ENCODE results near the gene MRI1.

DNA sequence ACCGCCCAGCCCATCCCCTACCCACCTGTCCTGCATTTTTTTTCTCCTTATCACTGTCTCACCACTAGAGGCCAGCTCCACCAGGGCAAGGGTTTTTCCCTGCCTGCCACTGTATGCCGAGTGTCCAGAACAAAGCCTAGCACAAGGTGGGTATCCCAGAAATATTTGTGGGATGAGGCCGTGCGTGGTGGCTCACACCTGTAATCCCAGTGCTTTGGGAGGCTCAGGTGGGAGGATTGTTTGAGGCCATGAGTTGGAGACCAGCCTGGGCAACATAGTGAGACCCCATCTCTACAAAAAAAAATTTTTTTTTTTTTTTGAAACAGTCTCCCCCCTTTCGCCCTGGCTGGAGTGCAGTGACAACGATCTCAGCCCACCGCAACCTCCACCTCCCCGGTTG lies 2.9 kb upstream of the MRI1 start:
- TF ChIP-seq RAD21 (IDR thresholded peaks at IDR 0.05; ENCODE audit: low read depth) (no peak), MAX (IDR thresholded peaks at IDR 0.05) (no peak), TAF1 (IDR thresholded peaks at IDR 0.05; ENCODE audit: low read depth) (no peak), NFIC (IDR thresholded peaks at IDR 0.05) (no peak), EP300 (IDR thresholded peaks at IDR 0.05; ENCODE audit: borderline replicate concordance) (no peak), YY1 (IDR thresholded peaks at IDR 0.05; ENCODE audit: low read depth) (no peak), ZBTB7A (IDR thresholded peaks at IDR 0.05; ENCODE audit: low read depth) (no peak), FOXM1 (IDR thresholded peaks at IDR 0.05; ENCODE audit: borderline replicate concordance, low read depth) (no peak), CREB1 (IDR thresholded peaks at IDR 0.05; ENCODE audit: low read depth) (no peak), EGR1 (IDR thresholded peaks at IDR 0.05) (no peak), TCF12 (IDR thresholded peaks at IDR 0.05; ENCODE audit: low read depth) (no peak)
- TF ChIP-seq, protein P1, sequence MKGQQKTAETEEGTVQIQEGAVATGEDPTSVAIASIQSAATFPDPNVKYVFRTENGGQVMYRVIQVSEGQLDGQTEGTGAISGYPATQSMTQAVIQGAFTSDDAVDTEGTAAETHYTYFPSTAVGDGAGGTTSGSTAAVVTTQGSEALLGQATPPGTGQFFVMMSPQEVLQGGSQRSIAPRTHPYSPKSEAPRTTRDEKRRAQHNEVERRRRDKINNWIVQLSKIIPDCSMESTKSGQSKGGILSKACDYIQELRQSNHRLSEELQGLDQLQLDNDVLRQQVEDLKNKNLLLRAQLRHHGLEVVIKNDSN (IDR thresholded peaks at IDR 0.05), result no peak
- TF ChIP-seq, protein P2, sequence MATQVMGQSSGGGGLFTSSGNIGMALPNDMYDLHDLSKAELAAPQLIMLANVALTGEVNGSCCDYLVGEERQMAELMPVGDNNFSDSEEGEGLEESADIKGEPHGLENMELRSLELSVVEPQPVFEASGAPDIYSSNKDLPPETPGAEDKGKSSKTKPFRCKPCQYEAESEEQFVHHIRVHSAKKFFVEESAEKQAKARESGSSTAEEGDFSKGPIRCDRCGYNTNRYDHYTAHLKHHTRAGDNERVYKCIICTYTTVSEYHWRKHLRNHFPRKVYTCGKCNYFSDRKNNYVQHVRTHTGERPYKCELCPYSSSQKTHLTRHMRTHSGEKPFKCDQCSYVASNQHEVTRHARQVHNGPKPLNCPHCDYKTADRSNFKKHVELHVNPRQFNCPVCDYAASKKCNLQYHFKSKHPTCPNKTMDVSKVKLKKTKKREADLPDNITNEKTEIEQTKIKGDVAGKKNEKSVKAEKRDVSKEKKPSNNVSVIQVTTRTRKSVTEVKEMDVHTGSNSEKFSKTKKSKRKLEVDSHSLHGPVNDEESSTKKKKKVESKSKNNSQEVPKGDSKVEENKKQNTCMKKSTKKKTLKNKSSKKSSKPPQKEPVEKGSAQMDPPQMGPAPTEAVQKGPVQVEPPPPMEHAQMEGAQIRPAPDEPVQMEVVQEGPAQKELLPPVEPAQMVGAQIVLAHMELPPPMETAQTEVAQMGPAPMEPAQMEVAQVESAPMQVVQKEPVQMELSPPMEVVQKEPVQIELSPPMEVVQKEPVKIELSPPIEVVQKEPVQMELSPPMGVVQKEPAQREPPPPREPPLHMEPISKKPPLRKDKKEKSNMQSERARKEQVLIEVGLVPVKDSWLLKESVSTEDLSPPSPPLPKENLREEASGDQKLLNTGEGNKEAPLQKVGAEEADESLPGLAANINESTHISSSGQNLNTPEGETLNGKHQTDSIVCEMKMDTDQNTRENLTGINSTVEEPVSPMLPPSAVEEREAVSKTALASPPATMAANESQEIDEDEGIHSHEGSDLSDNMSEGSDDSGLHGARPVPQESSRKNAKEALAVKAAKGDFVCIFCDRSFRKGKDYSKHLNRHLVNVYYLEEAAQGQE (IDR thresholded peaks at IDR 0.05; ENCODE audit: low read depth), result no peak

All from Ishikawa (cell line).